ENCODE results near the gene SLC1A3. TPM values are rescaled to one million over a fixed set of nuclear protein-coding genes. Genes with fewer than 3 reads are reported as not detected.

The SLC1A3 gene
- total and polyA plus RNA-seq, 11 donors: 49.5 to 153 (median 66.1) TPM

- H3K36me3 ChIP-seq: no peaks in the 10 kb centered on the region
- H3K9me3 ChIP-seq: no peaks in the 10 kb centered on the region
- no peak overlapping the region for H3K27ac ChIP-seq
- peaks cover 0 to 2% (median 0%) of the 10 kb centered on the region in 12 donors for H3K4me1 ChIP-seq
- TF ChIP-seq CTCF (IDR thresholded peaks at IDR 0.05) (peak in 6 of 12 donors; percentile 5 to 27 (median 18)), POLR2A (IDR thresholded peaks at IDR 0.05) (no peak)
- WGBS, 4 donors: 32 to 53% (median 43%) methylated on average over 4 of the region's 4 CpGs
- peaks cover 0 to 27% (median 0%) of the 10 kb centered on the region in 9 donors for H3K27me3 ChIP-seq
- no peak for DNase-seq
- peak in 3 of 4 donors; percentile 61 to 65 (median 61) for ATAC-seq
- intact Hi-C loops (cut with DNase I): loop anchor here in 5 of 10 donors (5.0 to 10.0 kb wide), 4 partner anchors 133 to 273 kb away; partner anchors contain the start of gene NIPBL (in 1 of the 5)
- H3K4me3 ChIP-seq: no peak overlapping the region
Observed at GRCh38 chr5:36734422-36734821, 128.0 kb downstream of the SLC1A3 start.

GRCh38 chr5:36735891-36736290 is 129.5 kb downstream of the SLC1A3 start:
- Histone ChIP-seq H3K27ac (no peak overlapping the region), H3K9me3 (no peaks in the 10 kb centered on the region), H3K4me3 (no peak overlapping the region), H3K27me3 (peaks cover 0 to 27% (median 0%) of the 10 kb centered on the region in 9 donors), H3K36me3 (no peaks in the 10 kb centered on the region), H3K4me1 (peaks cover 0 to 8% (median 0%) of the 10 kb centered on the region in 12 donors)
- TF ChIP-seq POLR2A (IDR thresholded peaks at IDR 0.05): no peak
- TF ChIP-seq CTCF (IDR thresholded peaks at IDR 0.05): no peak
- ATAC-seq: no peak
- DNase-seq: no peak
- intact Hi-C loops (cut with DNase I): loop anchor here in 2 of 10 donors (5.0 to 10.0 kb wide), 2 partner anchors 139 to 271 kb away; partner anchors contain the start of gene NIPBL (in 1 of the 2)

Data from heart left ventricle (tissue), 16 donors.